B cell (primary cell): ENCODE data around the gene GLB1L.

Experiments used
- EZH2 ChIP-seq: IDR thresholded peaks from 2 replicates; pipeline ENCODE4 v1.6.1; 2012; ENCODE audit warnings: borderline replicate concordance, low read depth, mild to moderate bottlenecking, moderate library complexity, low read length; ENCODE audit not compliant: insufficient read depth, poor library complexity, severe bottlenecking
- TF ChIP-seq, protein P1 (sequence below): fragments of 200-600 bp; IDR thresholded peaks from one replicate; pipeline ENCODE4 v1.8.0; 2022; ENCODE audit warnings: antibody characterized with exemption, mild to moderate bottlenecking

DNA sequence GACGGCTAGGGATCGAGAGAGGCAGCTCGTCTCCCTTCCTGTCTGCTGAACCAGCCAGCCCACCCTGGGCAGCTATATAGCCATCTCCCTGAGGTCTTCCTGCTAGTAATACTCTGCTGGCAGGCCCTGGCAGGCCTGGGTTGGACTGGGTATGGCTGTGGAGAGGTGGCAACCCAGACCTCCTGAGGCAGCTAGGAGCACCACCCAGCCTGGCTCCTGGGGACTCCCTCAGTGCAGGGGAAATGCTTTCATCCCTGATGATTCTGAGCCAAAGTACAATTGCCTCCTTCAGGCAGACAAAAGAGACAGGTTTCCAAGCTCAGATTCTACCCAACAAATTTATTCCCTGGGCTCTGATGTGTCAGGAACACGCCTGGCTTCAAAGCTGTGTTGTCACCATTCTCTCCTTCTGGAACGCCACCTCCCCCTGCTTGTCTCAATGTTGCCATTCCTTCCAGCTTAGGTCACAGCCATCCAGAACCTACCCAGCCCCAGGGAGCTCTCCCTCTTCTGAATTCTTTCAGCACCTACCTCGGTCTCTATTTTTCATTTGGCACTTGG lies 29.2 kb upstream of the GLB1L start:
- TF ChIP-seq, protein P1, sequence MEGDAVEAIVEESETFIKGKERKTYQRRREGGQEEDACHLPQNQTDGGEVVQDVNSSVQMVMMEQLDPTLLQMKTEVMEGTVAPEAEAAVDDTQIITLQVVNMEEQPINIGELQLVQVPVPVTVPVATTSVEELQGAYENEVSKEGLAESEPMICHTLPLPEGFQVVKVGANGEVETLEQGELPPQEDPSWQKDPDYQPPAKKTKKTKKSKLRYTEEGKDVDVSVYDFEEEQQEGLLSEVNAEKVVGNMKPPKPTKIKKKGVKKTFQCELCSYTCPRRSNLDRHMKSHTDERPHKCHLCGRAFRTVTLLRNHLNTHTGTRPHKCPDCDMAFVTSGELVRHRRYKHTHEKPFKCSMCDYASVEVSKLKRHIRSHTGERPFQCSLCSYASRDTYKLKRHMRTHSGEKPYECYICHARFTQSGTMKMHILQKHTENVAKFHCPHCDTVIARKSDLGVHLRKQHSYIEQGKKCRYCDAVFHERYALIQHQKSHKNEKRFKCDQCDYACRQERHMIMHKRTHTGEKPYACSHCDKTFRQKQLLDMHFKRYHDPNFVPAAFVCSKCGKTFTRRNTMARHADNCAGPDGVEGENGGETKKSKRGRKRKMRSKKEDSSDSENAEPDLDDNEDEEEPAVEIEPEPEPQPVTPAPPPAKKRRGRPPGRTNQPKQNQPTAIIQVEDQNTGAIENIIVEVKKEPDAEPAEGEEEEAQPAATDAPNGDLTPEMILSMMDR: no peak
- TF ChIP-seq EZH2: no peak
